Measurements from ENCODE around the gene OR2A25. TPM values are rescaled to one million over a fixed set of nuclear protein-coding genes. Genes with fewer than 3 reads are reported as not detected.
"Not testable (repeated sequence)": the region's sequence is repeated elsewhere in the genome, so short reads cannot be mapped to it uniquely, and the experiment has no call there.

OR2A25 gene, protein sequence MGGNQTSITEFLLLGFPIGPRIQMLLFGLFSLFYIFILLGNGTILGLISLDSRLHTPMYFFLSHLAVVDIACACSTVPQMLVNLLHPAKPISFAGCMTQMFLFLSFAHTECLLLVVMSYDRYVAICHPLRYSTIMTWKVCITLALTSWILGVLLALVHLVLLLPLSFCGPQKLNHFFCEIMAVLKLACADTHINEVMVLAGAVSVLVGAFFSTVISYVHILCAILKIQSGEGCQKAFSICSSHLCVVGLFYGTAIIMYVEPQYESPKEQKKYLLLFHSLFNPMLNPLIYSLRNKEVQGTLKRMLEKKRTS
- not detected in 2 replicates for total RNA-seq (2014; rRNA removed; shearing (Covaris generic))

- in situ Hi-C loops (cut with HindIII; ENCODE audit: low sequenced_read_pairs) = no loop called here
- DNase-seq (ENCODE audit: low spot score) = no peak
Measured at GRCh38 chr7:144069511-144069910, at the start of gene OR2A25. OR2A25 (plus strand) TSS chr7:144069811; CDS start chr7:144074220, 4,409 bp downstream.

DNA sequence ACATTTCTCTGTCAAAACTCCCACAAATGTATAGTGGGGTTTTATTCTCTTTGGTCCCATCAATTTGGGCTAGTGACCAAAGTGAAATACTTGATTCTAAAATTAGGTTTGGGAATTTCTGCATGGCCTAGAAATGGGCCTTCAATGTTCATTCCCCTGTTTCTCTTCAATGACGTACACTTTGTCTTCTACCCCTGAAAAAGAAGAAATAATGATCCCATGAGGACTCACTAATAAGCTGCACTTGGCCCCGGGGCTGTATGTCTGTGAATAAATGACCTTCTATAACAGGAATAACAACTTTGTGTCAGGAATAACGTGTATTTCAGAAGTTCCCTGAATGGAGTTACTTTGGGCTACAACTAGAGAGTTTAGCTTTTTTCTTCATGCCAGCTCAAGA, 49.3 kb upstream of the OR2A25 start:
- in situ Hi-C loops (cut with HindIII; ENCODE audit: low sequenced_read_pairs) = no loop called here
- no peak for DNase-seq (ENCODE audit: low spot score)

DNA sequence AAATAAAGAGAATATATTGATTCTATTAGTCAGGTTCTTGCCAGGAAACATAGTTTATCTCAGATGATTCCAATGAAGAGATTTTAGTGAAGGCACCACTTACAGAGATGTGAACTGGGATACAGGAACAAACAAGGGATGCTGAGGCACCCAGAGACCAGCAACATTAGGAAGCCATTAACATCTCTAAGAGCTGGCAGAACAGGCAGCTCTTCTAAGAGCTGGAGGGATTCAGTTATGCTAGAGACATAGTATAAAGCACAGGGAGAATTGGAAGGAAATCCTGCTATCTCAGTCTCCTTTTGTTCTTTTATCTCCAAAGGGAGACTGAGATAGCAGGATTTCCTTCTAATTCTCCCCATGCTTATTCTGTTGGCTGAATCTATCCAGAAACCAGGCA, 47.4 kb upstream of the OR2A25 start:
- in situ Hi-C loops (cut with HindIII; ENCODE audit: low sequenced_read_pairs) = no loop called here
- no peak for DNase-seq (ENCODE audit: low spot score)

DNA sequence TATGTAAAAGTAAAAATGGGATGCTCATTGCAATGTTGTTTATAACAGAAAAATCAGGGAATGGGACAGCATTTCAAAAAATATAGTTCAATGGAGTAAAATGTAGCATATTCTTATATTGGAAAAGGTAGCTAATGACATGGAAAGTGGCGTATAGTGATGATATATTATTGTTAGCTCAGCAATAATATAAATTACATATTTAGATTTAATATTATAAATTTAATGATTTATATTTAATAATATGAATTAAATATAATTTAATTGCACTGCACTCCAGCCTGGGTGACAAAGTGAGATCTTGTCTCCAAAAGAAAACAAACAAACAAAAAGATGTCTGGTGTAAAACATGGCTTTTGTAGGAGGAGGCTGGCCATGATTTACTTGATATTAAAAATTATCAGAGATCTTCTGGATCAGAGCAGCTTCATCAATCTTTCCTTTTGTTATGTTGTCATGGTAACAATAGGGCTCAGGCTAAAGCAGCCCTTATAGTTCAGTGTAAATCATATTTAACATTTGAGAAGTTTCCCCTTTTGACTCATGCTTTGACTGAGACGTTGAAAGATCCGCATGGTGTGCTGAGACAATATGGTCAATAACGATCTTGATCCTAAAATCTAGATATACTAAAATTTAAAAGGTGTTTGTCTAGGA, 46.3 kb upstream of the OR2A25 start:
- in situ Hi-C loops (cut with HindIII; ENCODE audit: low sequenced_read_pairs) = no loop called here

GRCh38 chr7:144024213-144024612, 45.4 kb upstream of the OR2A25 start:
- in situ Hi-C loops (cut with HindIII; ENCODE audit: low sequenced_read_pairs) = no loop called here
- no peak for DNase-seq (ENCODE audit: low spot score)

More for the DNA sequence above, 46.3 kb upstream of the OR2A25 start:
- no peak for DNase-seq (ENCODE audit: low spot score)

GRCh38 chr7:144026203-144026883, 43.3 kb upstream of the OR2A25 start:
- no peak for DNase-seq (ENCODE audit: low spot score)

GRCh38 chr7:144027070-144027469, 42.5 kb upstream of the OR2A25 start:
- DNase-seq (ENCODE audit: low spot score) = peak; percentile 35
- in situ Hi-C loops (cut with HindIII; ENCODE audit: low sequenced_read_pairs) = no loop called here

More at GRCh38 chr7:144026203-144026883, 43.3 kb upstream of the OR2A25 start:
- in situ Hi-C loops (cut with HindIII; ENCODE audit: low sequenced_read_pairs) = no loop called here

- no peak for DNase-seq (ENCODE audit: low spot score)
- in situ Hi-C loops (cut with HindIII; ENCODE audit: low sequenced_read_pairs) = no loop called here
Measured at GRCh38 chr7:144027974-144028373, 41.6 kb upstream of the OR2A25 start.

GRCh38 chr7:144028547-144028946, 41.1 kb upstream of the OR2A25 start:
- DNase-seq (ENCODE audit: low spot score) = no peak
- in situ Hi-C loops (cut with HindIII; ENCODE audit: low sequenced_read_pairs) = no loop called here

DNA sequence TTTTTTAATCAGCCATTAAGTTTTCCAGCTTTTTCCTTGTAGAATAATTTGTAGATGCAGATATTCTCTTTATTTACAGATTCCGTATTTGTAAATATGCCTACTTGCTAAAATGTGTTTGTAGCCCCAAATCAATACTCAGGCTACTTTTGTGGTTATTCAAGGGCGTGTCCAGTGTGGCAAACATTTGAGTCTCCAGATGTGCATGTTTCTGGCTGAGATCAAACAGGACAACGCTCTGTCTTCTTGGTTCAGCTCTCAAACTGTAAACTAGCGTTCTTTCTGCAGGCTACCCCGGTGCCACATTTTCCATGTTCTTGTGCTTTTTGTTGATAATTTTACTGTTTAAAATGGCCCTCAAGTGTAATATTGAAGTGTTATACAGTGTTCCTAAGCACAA, 37.1 kb upstream of the OR2A25 start:
- in situ Hi-C loops (cut with HindIII; ENCODE audit: low sequenced_read_pairs) = no loop called here
- no peak for DNase-seq (ENCODE audit: low spot score)

DNA sequence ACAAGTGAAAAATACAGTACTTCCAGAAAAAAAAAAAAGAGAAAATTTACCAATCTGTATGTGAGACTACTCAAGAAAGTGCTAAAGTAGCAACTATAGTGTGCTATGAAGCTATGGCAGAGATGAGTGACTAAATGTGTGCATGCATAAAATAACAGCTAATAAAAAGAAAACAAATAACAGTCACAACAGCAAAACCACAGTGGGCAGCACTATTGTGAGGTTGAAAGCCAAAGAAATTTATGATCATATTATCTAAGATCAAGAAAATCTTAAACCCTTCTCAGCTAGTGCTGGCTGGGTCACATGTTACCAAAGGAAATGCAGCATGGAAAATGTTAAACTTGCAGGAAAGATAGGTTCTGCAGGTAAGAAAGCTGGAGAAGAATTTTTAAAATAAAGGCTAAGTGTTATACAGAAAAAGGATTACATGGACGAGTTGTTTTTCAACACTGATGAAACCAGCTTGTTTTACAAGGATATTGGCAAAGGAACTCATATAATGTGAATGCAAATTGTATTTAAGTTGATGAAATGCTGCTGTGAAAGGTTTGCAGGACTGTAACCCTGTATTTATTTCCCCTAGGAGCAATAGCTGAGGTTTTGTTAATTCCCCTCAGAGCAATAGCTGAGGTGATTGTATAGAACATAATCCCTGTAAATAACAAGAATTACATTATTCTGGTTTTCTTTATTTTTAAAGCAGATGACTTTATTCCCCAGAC, 36.5 kb upstream of the OR2A25 start:
- in situ Hi-C loops (cut with HindIII; ENCODE audit: low sequenced_read_pairs) = no loop called here
- no peak for DNase-seq (ENCODE audit: low spot score)

DNA sequence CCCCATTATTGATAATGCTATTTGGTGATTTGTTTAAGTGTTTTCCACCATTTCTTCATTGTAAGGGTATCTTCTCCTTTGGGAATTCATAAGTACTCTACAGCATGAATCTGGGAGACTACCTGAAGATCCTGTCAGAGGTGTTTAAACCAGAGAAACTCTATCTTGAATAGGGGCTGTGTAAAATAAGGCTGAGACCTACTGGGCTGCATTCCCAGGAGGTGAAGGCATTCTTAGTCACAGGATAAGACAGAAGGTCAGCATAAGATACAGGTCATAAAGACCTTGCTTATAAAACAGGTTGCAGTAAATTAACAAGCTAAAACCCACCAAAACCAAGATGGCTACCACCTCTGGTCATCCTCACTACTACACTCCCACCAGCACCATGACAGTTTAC, 34.2 kb upstream of the OR2A25 start:
- in situ Hi-C loops (cut with HindIII; ENCODE audit: low sequenced_read_pairs) = no loop called here
- no peak for DNase-seq (ENCODE audit: low spot score)

DNA sequence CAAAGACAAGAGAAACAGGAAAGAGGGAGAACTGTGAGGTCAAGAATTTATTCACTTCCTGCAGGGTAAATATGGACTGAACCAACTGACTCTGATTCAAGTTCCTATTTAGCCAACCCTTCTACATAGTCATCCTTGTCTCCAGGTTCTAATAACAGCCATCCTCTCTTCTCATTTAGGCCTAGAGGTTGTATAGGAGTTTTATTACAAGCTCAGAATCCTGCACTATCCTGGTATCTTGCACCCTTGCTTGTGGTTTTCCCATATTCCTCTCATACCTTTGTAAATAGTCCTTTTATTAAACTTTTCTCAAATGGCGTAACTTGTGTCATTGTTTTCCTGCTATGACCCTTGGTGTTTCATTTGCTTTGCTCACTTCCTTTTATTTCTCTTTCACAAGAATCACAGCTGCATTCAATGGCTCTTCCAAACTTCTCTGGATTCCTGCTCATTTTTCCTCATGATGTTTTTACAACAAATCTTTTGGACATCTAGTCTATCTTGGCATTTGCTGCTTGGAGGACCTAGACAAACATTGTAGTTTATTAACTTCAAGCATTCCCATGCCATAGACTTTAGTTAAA, 33.2 kb upstream of the OR2A25 start:
- in situ Hi-C loops (cut with HindIII; ENCODE audit: low sequenced_read_pairs) = no loop called here
- DNase-seq (ENCODE audit: low spot score) = no peak

DNA sequence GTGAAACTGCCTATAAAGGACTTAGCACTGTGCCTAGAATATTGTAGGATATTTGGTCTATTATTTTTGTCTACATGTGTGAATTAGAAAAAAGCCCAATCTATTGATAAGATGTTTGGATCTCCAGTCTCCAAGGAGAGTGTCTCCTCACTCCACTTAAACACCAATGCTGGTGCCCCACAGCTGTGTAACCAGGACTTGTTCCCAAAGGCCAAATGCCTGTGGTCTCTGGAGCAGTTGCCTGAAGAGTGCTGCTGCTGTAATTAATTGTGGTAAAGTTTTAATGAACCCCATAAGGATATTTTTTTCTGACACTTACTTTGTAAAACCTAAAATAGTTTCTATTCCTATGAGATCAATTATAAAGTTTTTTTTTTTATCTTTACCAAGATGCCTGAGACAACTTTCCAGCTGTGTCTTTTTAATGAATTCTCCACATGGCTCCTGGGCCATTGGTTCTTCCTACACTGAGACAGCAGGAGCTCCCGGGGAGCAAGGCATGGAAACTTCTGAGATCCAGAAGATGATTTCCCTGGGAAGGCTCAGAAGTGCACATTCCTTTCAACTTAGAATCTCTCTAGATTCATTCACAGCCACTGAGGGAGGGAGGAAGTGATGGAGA, 32.1 kb upstream of the OR2A25 start:
- DNase-seq (ENCODE audit: low spot score) = no peak

GRCh38 chr7:144038887-144039286, 30.7 kb upstream of the OR2A25 start:
- in situ Hi-C loops (cut with HindIII; ENCODE audit: low sequenced_read_pairs) = no loop called here
- DNase-seq (ENCODE audit: low spot score) = no peak

More for the DNA sequence above, 32.1 kb upstream of the OR2A25 start:
- in situ Hi-C loops (cut with HindIII; ENCODE audit: low sequenced_read_pairs) = no loop called here

DNA sequence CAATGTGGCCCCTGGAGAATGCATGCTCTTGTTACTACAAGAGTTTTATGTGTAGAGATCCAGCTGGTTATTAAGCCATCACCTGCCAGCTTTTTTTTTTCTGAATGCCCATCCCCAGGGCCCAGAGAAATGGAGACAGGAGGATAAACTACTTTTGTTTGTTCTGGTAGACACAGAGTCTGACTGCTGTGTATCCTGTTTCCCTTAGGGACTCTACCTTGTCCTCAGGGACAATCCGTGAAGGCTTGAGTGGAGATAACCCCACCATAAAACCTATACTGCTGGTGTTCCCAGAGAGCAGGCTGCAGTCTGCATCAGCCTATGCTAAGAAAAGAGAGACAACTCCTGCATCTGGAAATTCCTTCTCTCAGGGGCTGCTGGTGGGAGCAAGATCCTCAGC, 21.0 kb upstream of the OR2A25 start, which contains the start of gene OR2A5:
OR2A5 (plus strand) TSS at position 301 of the 400 bp plus-strand sequence. CDS start 1,454 bp downstream, outside the sequence.
- in situ Hi-C loops (cut with HindIII; ENCODE audit: low sequenced_read_pairs) = no loop called here
- DNase-seq (ENCODE audit: low spot score) = no peak

- in situ Hi-C loops (cut with HindIII; ENCODE audit: low sequenced_read_pairs) = no loop called here
- no peak for DNase-seq (ENCODE audit: low spot score)
Measured at GRCh38 chr7:144049491-144049890, 20.1 kb upstream of the OR2A25 start.

GRCh38 chr7:144050093-144050492, 19.5 kb upstream of the OR2A25 start:
- in situ Hi-C loops (cut with HindIII; ENCODE audit: low sequenced_read_pairs) = no loop called here
- DNase-seq (ENCODE audit: low spot score) = no peak

GRCh38 chr7:144050884-144051283, 18.7 kb upstream of the OR2A25 start:
- in situ Hi-C loops (cut with HindIII; ENCODE audit: low sequenced_read_pairs); DNase-seq (ENCODE audit: low spot score): not testable (repeated sequence)
